ENCODE measurements around the gene ATG4B.

The ATG4B gene

DNA sequence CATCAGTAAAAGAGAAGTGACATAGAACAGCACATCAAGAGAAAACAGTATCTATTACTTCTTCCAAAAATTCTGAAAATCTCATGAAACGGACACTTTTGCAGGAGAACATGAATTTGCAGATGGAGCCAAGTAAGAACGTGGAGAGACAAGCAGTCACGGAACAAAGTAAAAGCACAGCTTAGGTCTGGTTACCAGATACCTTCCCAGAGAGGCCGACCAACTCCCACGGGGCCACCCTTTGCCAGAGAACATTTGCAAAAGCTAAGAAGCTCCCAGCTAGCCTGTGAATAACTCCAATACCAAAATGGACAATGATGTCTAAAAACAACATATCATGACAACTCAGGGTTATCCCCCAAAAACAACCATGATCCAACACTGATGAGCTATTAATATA lies 39.4 kb upstream of the ATG4B start:
- TF ChIP-seq, protein P1, sequence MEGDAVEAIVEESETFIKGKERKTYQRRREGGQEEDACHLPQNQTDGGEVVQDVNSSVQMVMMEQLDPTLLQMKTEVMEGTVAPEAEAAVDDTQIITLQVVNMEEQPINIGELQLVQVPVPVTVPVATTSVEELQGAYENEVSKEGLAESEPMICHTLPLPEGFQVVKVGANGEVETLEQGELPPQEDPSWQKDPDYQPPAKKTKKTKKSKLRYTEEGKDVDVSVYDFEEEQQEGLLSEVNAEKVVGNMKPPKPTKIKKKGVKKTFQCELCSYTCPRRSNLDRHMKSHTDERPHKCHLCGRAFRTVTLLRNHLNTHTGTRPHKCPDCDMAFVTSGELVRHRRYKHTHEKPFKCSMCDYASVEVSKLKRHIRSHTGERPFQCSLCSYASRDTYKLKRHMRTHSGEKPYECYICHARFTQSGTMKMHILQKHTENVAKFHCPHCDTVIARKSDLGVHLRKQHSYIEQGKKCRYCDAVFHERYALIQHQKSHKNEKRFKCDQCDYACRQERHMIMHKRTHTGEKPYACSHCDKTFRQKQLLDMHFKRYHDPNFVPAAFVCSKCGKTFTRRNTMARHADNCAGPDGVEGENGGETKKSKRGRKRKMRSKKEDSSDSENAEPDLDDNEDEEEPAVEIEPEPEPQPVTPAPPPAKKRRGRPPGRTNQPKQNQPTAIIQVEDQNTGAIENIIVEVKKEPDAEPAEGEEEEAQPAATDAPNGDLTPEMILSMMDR (IDR thresholded peaks at IDR 0.05; ENCODE audit: extremely low read depth, missing control alignments), result no peak
- no peak for DNase-seq (ENCODE audit: low spot score)

DNA sequence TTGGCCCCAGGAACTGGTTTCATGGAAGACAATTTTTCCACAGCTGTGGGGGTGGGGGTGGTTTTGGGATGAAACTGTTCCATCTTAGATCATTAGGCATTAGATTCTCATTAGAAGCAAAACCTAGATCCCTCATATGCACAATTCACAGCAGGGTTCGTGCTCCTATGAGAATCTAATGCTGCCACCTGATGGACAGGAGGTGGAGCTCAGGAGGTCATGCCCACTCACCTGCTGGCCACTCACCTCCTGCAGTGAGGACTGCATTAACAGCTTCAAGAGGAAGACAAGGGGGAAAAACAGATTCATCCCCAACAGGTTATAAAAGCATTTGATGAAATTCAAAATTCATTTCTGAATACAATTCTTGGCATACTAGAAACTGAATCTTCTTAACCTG lies 39.0 kb upstream of the ATG4B start:
- TF ChIP-seq, protein P1 (IDR thresholded peaks at IDR 0.05; ENCODE audit: extremely low read depth, missing control alignments), result peak; percentile 17
- no peak for DNase-seq (ENCODE audit: low spot score)

DNA sequence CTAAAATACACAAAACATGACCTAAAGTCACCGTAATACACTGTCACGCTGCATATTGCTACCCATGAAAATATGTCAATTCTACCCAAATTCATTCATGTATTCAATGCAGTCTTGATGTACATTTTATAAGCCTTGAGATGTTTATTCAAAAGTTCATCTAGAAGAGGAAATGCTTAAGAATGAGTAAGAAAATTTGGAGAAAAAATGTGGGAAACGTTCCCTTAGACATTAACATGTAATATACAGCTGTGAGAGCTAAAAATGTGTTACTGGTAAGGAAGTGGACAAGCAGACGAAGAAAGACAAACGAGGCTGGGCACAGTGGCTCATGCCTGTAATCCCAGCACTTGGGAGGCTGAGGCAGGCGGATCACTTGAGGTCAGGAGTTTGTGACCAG lies 37.9 kb upstream of the ATG4B start:
- no peak for DNase-seq (ENCODE audit: low spot score)
- TF ChIP-seq, protein P1 (IDR thresholded peaks at IDR 0.05; ENCODE audit: extremely low read depth, missing control alignments), result no peak

DNA sequence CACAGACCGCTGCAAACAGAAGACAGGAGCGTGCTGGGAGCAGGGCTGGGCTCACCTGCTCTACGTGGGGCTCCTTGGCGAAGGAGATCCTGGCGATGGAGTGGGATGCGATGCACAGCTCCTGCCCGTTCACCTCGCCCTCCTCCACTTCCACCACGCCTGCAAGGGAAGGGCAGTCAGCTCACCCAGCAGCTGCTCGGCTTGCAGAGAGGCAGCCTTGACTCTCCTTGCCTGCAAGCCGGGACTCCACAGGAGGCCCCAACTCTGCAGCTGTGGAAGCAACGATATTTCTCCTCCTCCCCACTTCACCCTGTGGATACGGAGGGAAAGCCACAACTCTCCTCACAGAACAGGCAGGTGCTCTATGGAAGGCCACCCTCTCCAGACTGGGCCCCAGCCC lies 35.7 kb upstream of the ATG4B start:
- no peak for DNase-seq (ENCODE audit: low spot score)
- TF ChIP-seq, protein P1 (IDR thresholded peaks at IDR 0.05; ENCODE audit: extremely low read depth, missing control alignments), result no peak

DNA sequence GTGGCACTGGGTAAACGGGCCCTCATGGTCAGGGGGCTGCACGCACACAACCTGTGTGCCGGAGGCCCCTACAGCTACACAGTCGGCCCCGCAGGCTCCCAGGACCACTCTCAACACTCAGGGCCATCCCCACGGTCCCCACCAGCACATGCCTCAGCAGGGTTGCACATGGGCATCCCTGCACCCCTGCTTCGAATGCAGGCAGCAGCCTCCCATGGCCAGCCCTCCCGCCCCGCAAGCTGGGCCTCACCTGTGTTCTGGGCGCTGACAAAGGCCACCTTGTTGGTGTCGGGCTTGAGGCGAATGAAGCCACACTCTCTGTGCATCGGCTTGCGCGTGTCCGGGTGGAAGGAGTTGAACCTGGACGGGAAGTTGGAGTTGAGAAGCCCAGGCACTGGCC lies 34.8 kb upstream of the ATG4B start:
- no peak for DNase-seq (ENCODE audit: low spot score)
- TF ChIP-seq, protein P1 (IDR thresholded peaks at IDR 0.05; ENCODE audit: extremely low read depth, missing control alignments), result no peak

DNA sequence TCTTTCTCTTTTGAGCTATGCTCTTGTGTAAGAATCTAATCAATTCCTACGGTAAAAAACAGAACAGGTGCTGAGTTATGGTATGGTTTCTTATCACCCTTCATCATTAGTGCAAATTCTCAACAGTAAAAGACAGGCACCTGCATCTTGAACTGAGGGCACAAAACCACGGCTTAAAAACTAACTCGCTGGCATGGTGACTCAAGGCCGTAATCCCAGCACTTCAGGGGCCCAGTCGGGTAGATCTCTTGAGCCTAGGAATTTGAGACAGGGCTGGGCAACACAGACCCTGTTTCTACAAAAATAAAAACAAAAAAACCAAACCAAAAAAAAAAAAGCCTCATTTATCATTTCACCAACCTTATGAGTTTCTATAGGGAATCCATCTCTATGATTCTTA lies 33.8 kb upstream of the ATG4B start:
- DNase-seq (ENCODE audit: low spot score), result no peak

DNA sequence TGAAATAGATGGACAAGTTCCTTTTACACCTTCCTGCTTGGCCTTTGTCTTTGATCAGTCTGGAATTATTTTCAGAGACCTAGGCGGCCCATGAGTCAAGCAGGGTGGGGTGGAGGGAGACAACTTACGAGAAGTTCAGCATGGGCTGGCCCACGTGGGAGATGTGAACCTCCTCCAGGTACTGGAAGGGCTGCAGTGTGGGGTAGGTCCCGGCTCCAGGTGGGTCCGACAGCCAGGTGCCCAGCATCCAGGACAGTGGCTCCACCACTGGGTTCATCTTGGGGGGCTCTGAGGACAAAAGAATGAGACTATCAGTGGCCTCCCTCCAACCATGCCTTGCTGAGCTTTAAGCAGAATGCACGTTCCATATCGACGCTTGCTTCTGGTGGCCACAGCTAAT lies 31.3 kb upstream of the ATG4B start:
- TF ChIP-seq, protein P1 (IDR thresholded peaks at IDR 0.05; ENCODE audit: extremely low read depth, missing control alignments), result no peak
- DNase-seq (ENCODE audit: low spot score), result no peak

More for the DNA sequence above, 33.8 kb upstream of the ATG4B start:
- TF ChIP-seq, protein P1 (IDR thresholded peaks at IDR 0.05; ENCODE audit: extremely low read depth, missing control alignments), result no peak

Measured in GM20000 (cell line).